ENCODE data around the gene MUTYH. TPM values are rescaled to one million over a fixed set of nuclear protein-coding genes. Genes with fewer than 3 reads are reported as not detected.

MUTYH gene
- total and polyA plus RNA-seq, 9 of the 15 experiments (the other 6 are each of a cell fraction or from before 2014, with no cell fraction given), result 3.4 to 53.5 (median 29.0) TPM

GRCh38 chr1:45339789-45340558 lies at the start of gene MUTYH, which contains the start of gene TOE1 (continued):
- TF ChIP-seq CTCFL (IDR thresholded peaks at IDR 0.05; ENCODE audit: borderline replicate concordance, insufficient read depth, low read depth, low read length, poor library complexity, severe bottlenecking), result peak; percentile 24
- no peak for TF ChIP-seq PURB (CRISPR knock-in tag; IDR thresholded peaks at IDR 0.05; ENCODE audit: low read depth)
- TF ChIP-seq ZNF764 (CRISPR knock-in tag; IDR thresholded peaks at IDR 0.05; ENCODE audit: low read depth), result no peak
- TF ChIP-seq CREM (IDR thresholded peaks at IDR 0.05; ENCODE audit: low read depth), result peak; percentile 88
- peak; percentile 65 for TF ChIP-seq PRPF4 (IDR thresholded peaks at IDR 0.05; ENCODE audit: insufficient read depth, low read depth, low read length, poor library complexity, severe bottlenecking)
- no peak for TF ChIP-seq CHD7 (IDR thresholded peaks at IDR 0.05; ENCODE audit: low read depth, low read length)
- 0 out of 2 replicates have a peak, but pooled peaks have one; percentile 31 for TF ChIP-seq SOX6 (IDR thresholded peaks at IDR 0.05)
- no peak for TF ChIP-seq GATA2 (CRISPR knock-in tag; IDR thresholded peaks at IDR 0.05)
- peak; percentile 76; the same call in 1 of the 2 replicates for TF ChIP-seq E2F5 (CRISPR knock-in tag; IDR thresholded peaks at IDR 0.05)
- no peak for TF ChIP-seq ZNF124 (CRISPR knock-in tag; IDR thresholded peaks at IDR 0.05)
- TF ChIP-seq GABPB1 (CRISPR knock-in tag; IDR thresholded peaks at IDR 0.05), result peak; percentile 93
- TF ChIP-seq TEAD4 (IDR thresholded peaks at IDR 0.05; ENCODE audit: low read length), result no peak
- no peak for TF ChIP-seq TEAD4 (CRISPR knock-in tag; IDR thresholded peaks at IDR 0.05; ENCODE audit: borderline replicate concordance)

Data from K562 (cell line).